ENCODE measurements around the gene NTRK3. TPM values are rescaled to one million over a fixed set of nuclear protein-coding genes. Genes with fewer than 3 reads are reported as not detected.

NTRK3 gene
- total and polyA plus RNA-seq, 2 of the 13 experiments (the other 11 are each of a cell fraction or from before 2014, with no cell fraction given), result not detected

DNA sequence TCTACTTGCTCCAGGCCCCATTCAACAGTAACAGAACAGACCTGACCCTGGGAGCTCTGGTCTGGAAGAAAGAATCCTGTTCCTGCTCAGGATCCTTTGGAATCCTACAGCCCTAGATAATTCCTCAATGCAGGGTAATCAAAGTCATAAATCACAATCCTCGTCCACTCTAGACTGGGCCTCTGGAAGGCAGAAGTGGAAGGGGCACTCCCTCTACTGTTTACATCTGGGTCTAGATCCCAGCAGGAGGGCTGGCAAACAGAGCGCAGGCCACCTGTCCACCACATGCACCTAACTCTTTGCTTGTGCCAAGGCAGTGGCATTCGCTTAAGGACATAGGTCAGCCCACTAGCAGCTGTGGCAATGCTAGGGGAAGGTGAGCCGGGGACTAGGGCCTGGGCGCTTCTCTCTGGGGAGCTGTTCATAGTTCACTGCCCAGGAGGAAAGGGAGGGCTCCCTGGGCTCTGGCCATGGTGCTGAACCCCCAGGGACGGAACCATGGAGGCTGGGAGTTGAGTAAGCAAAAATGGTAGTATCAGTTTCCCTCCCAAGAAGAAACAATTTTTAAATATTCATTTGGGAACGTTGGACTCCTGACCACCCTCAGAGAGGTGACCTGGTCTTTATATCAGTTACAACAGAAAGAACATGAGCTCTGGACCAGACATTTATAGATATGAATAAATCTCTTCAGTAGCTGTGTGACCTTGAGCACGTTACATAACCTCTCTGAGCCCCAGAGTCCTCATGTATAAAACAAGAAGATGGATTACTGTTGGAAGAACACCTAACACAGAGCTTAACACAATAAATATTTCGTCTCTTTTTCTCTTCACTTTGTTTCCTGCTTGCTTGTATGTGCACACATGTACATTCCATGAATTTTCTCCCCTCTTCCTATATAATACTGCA is 90.2 kb downstream of the NTRK3 start (continued):
- TF ChIP-seq TFAP4 (IDR thresholded peaks at IDR 0.05; ENCODE audit: borderline replicate concordance, low read depth) (no peak), PCBP2 (optimal IDR thresholded peaks at IDR 0.05; ENCODE audit: low read depth, low read length, poor library complexity, severe bottlenecking) (no peak), ZNF788 (CRISPR knock-in tag; IDR thresholded peaks at IDR 0.05; ENCODE audit: borderline replicate concordance) (no peak), ZNF17 (CRISPR knock-in tag; IDR thresholded peaks at IDR 0.05) (no peak), NFKBIZ (CRISPR knock-in tag; IDR thresholded peaks at IDR 0.05) (no peak), THYN1 (CRISPR knock-in tag; IDR thresholded peaks at IDR 0.05; ENCODE audit: borderline replicate concordance, low read depth) (no peak), ZNF660 (CRISPR knock-in tag; IDR thresholded peaks at IDR 0.05; ENCODE audit: borderline replicate concordance, low read depth) (no peak), GLMP (CRISPR knock-in tag; IDR thresholded peaks at IDR 0.05; ENCODE audit: borderline replicate concordance) (no peak), ZNF234 (CRISPR knock-in tag; conservative IDR thresholded peaks at IDR 0.05) (no peak), TFE3 (CRISPR knock-in tag; IDR thresholded peaks at IDR 0.05) (0 out of 2 replicates have a peak, but pooled peaks have one; percentile 28), ZNF33B (CRISPR knock-in tag; IDR thresholded peaks at IDR 0.05) (no peak), ZBTB7B (CRISPR knock-in tag; IDR thresholded peaks at IDR 0.05) (no peak), ZNF773 (CRISPR knock-in tag; IDR thresholded peaks at IDR 0.05; ENCODE audit: borderline replicate concordance) (0 out of 2 replicates have a peak, but pooled peaks have one; percentile 52), ZNF451 (CRISPR knock-in tag; IDR thresholded peaks at IDR 0.05) (no peak), TOE1 (CRISPR knock-in tag; IDR thresholded peaks at IDR 0.05) (no peak), TEF (CRISPR knock-in tag; IDR thresholded peaks at IDR 0.05) (no peak), REXO4 (CRISPR knock-in tag; IDR thresholded peaks at IDR 0.05; ENCODE audit: borderline replicate concordance) (no peak), HNF4A (CRISPR knock-in tag; IDR thresholded peaks at IDR 0.05) (peak; percentile 65), ZNF33A (CRISPR knock-in tag; IDR thresholded peaks at IDR 0.05; ENCODE audit: borderline replicate concordance) (no peak)
- TF ChIP-seq, protein P1, sequence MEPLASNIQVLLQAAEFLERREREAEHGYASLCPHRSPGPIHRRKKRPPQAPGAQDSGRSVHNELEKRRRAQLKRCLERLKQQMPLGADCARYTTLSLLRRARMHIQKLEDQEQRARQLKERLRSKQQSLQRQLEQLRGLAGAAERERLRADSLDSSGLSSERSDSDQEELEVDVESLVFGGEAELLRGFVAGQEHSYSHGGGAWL (CRISPR knock-in tag; IDR thresholded peaks at IDR 0.05), result no peak
